Endothelial cell of umbilical vein (primary cell): ENCODE data around the gene FOXO6. TPM values are rescaled to one million over a fixed set of nuclear protein-coding genes. Genes with fewer than 3 reads are reported as not detected.

Experiments used
- BruUV-seq: library from RNA; stranded (reverse); fragments of 400-500 nt; replicated peaks from 2 replicates; lab custom pipeline; 2021; lab: Mats Ljungman, UMichigan
- CTCF ChIA-PET: fragments of 300-600, 350-600 bp; sonication (Branson Sonifier 250); formaldehyde crosslinking; loops from one replicate; lab custom pipeline; 2021; ENCODE audit warnings: antibody characterized with exemption, inconsistent platforms; lab: Charles Lee
- POLR2A ChIA-PET: fragments of 300-600, 350-600 bp; sonication (Branson Sonifier 250); formaldehyde crosslinking; loops from one replicate; lab custom pipeline; 2021; ENCODE audit warnings: antibody characterized with exemption, inconsistent platforms; lab: Charles Lee
- DNase-seq: peaks from one replicate; pipeline ENCODE4 v3.0.0-alpha.2; 2011; ENCODE audit warnings: low read depth, low spot score
- FAIRE-seq: peaks from 2 replicates; lab custom pipeline; 2011; peaks lifted over from hg19 to GRCh38; lab: Jason Lieb, UNC
- H2AFZ ChIP-seq: 2 replicates; pipeline ENCODE4 v1.6.0; 2012; ENCODE audit warnings: low read depth, low read length, control low read depth, inconsistent platforms
- H3K27ac ChIP-seq: 2 replicates; pipeline ENCODE4 v1.5.1; 2011; ENCODE audit warnings: low read depth, mild to moderate bottlenecking, control low read depth, low read length, moderate library complexity; ENCODE audit not compliant: insufficient read depth
- H3K27me3 ChIP-seq, 2 experiments: 2 replicates each; pipeline versions ENCODE4 v1.6.0 to v1.6.1; 2011; ENCODE audit warnings: low read length in 2 of 2, mixed read lengths in 1 of 2; ENCODE audit not compliant: control insufficient read depth in 2 of 2, insufficient read depth in 2 of 2
- H3K36me3 ChIP-seq, 2 experiments: 2 replicates in 1 of 2; 3 replicates in 1 of 2; pipeline ENCODE4 v1.5.1; 2011; ENCODE audit warnings: low read length in 2 of 2, mild to moderate bottlenecking in 1 of 2, moderate library complexity in 1 of 2; ENCODE audit not compliant: control insufficient read depth in 2 of 2, insufficient read depth in 2 of 2; ENCODE audit errors: extremely low read depth in 1 of 2
- H3K4me1 ChIP-seq: 3 replicates; pipeline ENCODE4 v1.5.1; 2011; ENCODE audit warnings: mild to moderate bottlenecking, low read length; ENCODE audit not compliant: control insufficient read depth, insufficient read depth; ENCODE audit errors: extremely low read depth
- H3K4me2 ChIP-seq: 2 replicates; pipeline ENCODE4 v1.6.1; 2011; ENCODE audit warnings: low read length, control low read depth, mixed read lengths; ENCODE audit not compliant: insufficient read depth
- H3K4me3 ChIP-seq, 3 experiments: fragments of 200-600 bp in 1 of 3; sonication (generic), shearing (Covaris generic) in 1 of 3; replicated peaks in 1 of 3; 2 replicates each; pipeline ENCODE4 v1.5.1; 2011 to 2016; ENCODE audit warnings: control low read depth in 3 of 3, low read length in 3 of 3, mild to moderate bottlenecking in 2 of 3, inconsistent platforms in 1 of 3, low read depth in 1 of 3, moderate library complexity in 1 of 3; ENCODE audit not compliant: insufficient read depth in 1 of 3
- H3K79me2 ChIP-seq: 2 replicates; pipeline ENCODE4 v1.6.0; 2012; ENCODE audit warnings: low read length, inconsistent platforms; ENCODE audit not compliant: control insufficient read depth, insufficient read depth
- H3K9ac ChIP-seq: replicated peaks from 2 replicates; pipeline ENCODE3; 2011; ENCODE audit warnings: low read length, control low read depth; ENCODE audit not compliant: insufficient read depth; ENCODE audit errors: extremely low read depth
- H3K9me1 ChIP-seq: replicated peaks from 3 replicates; pipeline ENCODE4 v1.6.0; 2011; ENCODE audit warnings: mild to moderate bottlenecking, low read length; ENCODE audit not compliant: control insufficient read depth, insufficient read depth; ENCODE audit errors: extremely low read depth
- H3K9me3 ChIP-seq: replicated peaks from 2 replicates; pipeline ENCODE4 v1.5.1; 2012; ENCODE audit warnings: low read length, inconsistent platforms; ENCODE audit not compliant: control insufficient read depth, insufficient read depth
- H4K20me1 ChIP-seq: replicated peaks from 2 replicates; pipeline ENCODE3; 2011; ENCODE audit warnings: mild to moderate bottlenecking, low read length; ENCODE audit not compliant: control insufficient read depth, insufficient read depth; ENCODE audit errors: extremely low read depth
- CTCF ChIP-seq, 2 donors: IDR thresholded peaks; 1 replicate in 1 of 2; 2 replicates in 1 of 2; pipeline ENCODE4 v1.5.1; 2011; ENCODE audit warnings: low read length in 2 of 2, mild to moderate bottlenecking in 2 of 2, moderate library complexity in 2 of 2, control low read depth in 1 of 2, inconsistent platforms in 1 of 2, low read depth in 1 of 2; ENCODE audit not compliant: insufficient read depth in 1 of 2; ENCODE audit errors: extremely low read depth in 1 of 2
- EZH2 ChIP-seq: IDR thresholded peaks from 2 replicates; pipeline ENCODE4 v1.6.1; 2012; ENCODE audit warnings: borderline replicate concordance, low read depth, mild to moderate bottlenecking, moderate library complexity, low read length, inconsistent platforms; ENCODE audit not compliant: severe bottlenecking
- FOS ChIP-seq: IDR thresholded peaks from 2 replicates; pipeline ENCODE4 v1.6.1; 2011; ENCODE audit warnings: mild to moderate bottlenecking, low read length, moderate library complexity, borderline replicate concordance; ENCODE audit not compliant: insufficient read depth
- GATA2 ChIP-seq: IDR thresholded peaks from 2 replicates; pipeline ENCODE4 v1.7.0; 2011; ENCODE audit warnings: low read depth, mild to moderate bottlenecking, moderate library complexity, mixed read lengths, low read length; ENCODE audit not compliant: insufficient read length, insufficient read depth
- JUN ChIP-seq: IDR thresholded peaks from 2 replicates; pipeline ENCODE4 v1.6.1; 2011; ENCODE audit warnings: borderline replicate concordance, low read depth; ENCODE audit not compliant: insufficient read length, insufficient read depth
- MAX ChIP-seq: IDR thresholded peaks from 2 replicates; pipeline ENCODE4 v1.6.1; 2011; ENCODE audit not compliant: insufficient read depth, insufficient read length
- MYC ChIP-seq: IDR thresholded peaks from one replicate; pipeline ENCODE4 v1.6.1; 2011; ENCODE audit warnings: mild to moderate bottlenecking, low read depth, low read length
- POLR2A ChIP-seq: IDR thresholded peaks from 2 replicates; pipeline ENCODE4 v1.6.1; 2012; ENCODE audit warnings: low read depth, mild to moderate bottlenecking, control low read depth, low read length
- POLR2AphosphoS5 ChIP-seq: IDR thresholded peaks from 2 replicates; pipeline ENCODE4 v1.6.1; 2012; ENCODE audit warnings: low read depth, mild to moderate bottlenecking, control low read depth, low read length, moderate library complexity; ENCODE audit not compliant: insufficient read depth
- dilution Hi-C: fragments of 300-500 bp; cut with MboI; formaldehyde crosslinking; loops from one replicate; pipeline ENCODE4 v1.15.0; 2019; ENCODE audit warnings: low sequenced_read_pairs; ENCODE audit not compliant: extremely low pct_ligation_motif_present
- intact Hi-C: fragments of 100-400 bp; cut with micrococcal nuclease; formaldehyde crosslinking; loops from one replicate; pipeline ENCODE4 v1.10.0; 2022
- polyA plus RNA-seq, 4 experiments: library from polyadenylated mRNA; depleted of rRNA in 3 of 4; stranded (reverse) in 3 of 4; unstranded in 1 of 4; fragments of >200 nt; gene quantifications; 2 replicates each; pipeline versions ENCODE4 v1.2.1 to v1.2.3, GENCODE V29; 2011 to 2012; ENCODE audit warnings: missing spikeins in 1 of 4
- total RNA-seq: library from RNA; stranded (reverse); gene quantifications from 2 replicates; pipeline ENCODE4 v1.2.3, GENCODE V29; 2021

Gene FOXO6
- total and polyA plus RNA-seq, 2 donors (not counting 3 experiments of a cell fraction or from before 2014, with no cell fraction given), result 0.04 to 0.38 TPM

- Histone ChIP-seq H3K4me3 (no peak overlapping the region), H3K36me3 (no peaks in the 10 kb centered on the region), H3K9me3 (no peaks in the 10 kb centered on the region), H3K79me2 (no peaks in the 10 kb centered on the region), H3K4me2 (no peak overlapping the region), H2AFZ (no peak overlapping the region), H3K9ac (no peak overlapping the region), H4K20me1 (no peaks in the 10 kb centered on the region), H3K9me1 (no peaks in the 10 kb centered on the region), H3K27ac (no peak overlapping the region), H3K27me3 (no peaks in the 10 kb centered on the region), H3K4me1 (peaks cover 27% of the 10 kb centered on the region)
- ChIA-PET POLR2A (no interaction called here), CTCF (interaction anchor here (3.6 to 5.5 kb wide), 2 partner anchors 12 to 147 kb away, joined by 37 to 79 read pairs; no protein-coding TSS in a partner anchor)
- FAIRE-seq (no peak), DNase-seq (no peak)
- dilution Hi-C loops, result no loop called here
- no TSS peak for BruUV-seq
- intact Hi-C loops, result loop anchor here (5.0 kb wide), 1 partner anchor 408 kb away; the partner anchor contains the start of gene SLFNL1
- TF ChIP-seq JUN, result no peak
- no peak for TF ChIP-seq CTCF (IDR thresholded peaks at IDR 0.05; ENCODE audit: extremely low read depth in 1 of 2, insufficient read depth in 1 of 2, low read depth in 1 of 2, low read length in 2 of 2)
- TF ChIP-seq POLR2A, result no peak
- no peak for TF ChIP-seq FOS
- no peak for TF ChIP-seq EZH2
- no peak for TF ChIP-seq GATA2
- no peak for TF ChIP-seq MAX
- no peak for TF ChIP-seq POLR2AphosphoS5
- TF ChIP-seq MYC, result no peak
These were observed 68.8 kb downstream of the FOXO6 start for GRCh38 chr1:41430069-41430468.
